ENCODE results near the gene PAMR1. TPM values are rescaled to one million over a fixed set of nuclear protein-coding genes. Genes with fewer than 3 reads are reported as not detected.

Gene PAMR1
- total RNA-seq, 1 donor from 2014 or later: 209 TPM

DNA sequence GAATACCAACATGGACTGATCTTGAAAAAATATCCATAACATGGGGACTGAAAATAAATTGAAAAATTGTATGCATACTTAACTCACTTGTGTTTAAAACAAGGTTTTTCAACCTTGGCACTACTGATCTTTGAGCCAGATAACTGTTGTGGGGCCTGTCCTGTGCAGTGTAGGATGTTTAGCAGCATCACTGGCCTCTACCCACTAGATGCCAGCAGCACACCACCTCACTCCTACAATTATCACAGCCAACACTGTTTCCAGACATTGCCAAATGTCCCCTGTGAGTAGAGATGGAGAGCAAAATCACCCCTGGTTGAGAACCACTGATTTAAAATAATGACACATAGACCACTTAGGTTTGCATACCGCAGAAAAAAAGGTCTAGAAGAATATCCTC, 61.1 kb downstream of the PAMR1 start:
- Histone ChIP-seq H3K9me3 (ENCODE audit: low read depth) (no peaks in the 10 kb centered on the region), H3K4me3 (no peak overlapping the region), H3K4me1 (no peaks in the 10 kb centered on the region), H4K20me1 (ENCODE audit: low read depth) (no peaks in the 10 kb centered on the region), H3F3A (ENCODE audit: low read depth) (no peaks in the 10 kb centered on the region), H3K27me3 (no peaks in the 10 kb centered on the region), H2AFZ (replicated peaks) (no peak overlapping the region), H3K27ac (no peak overlapping the region), H3K9ac (no peak overlapping the region), H3K4me2 (no peak overlapping the region), H3K79me2 (ENCODE audit: low read depth) (no peaks in the 10 kb centered on the region), H3K36me3 (peaks cover 37% of the 10 kb centered on the region)
- DNase-seq (ENCODE audit: low spot score): peak; percentile 16
- no peaks in the 10 kb centered on the region for H3K9me3 Mint-ChIP-seq
- H3K27me3 Mint-ChIP-seq (ENCODE audit: insufficient read depth, low read depth): peaks cover 2% of the 10 kb centered on the region
- no peak overlapping the region for H3K27ac Mint-ChIP-seq
- H3K4me1 Mint-ChIP-seq: peaks cover 5% of the 10 kb centered on the region
- H3K36me3 Mint-ChIP-seq: no peaks in the 10 kb centered on the region
- H3K4me3 Mint-ChIP-seq: no peak overlapping the region
- TF ChIP-seq EZH2phosphoT487 (IDR thresholded peaks at IDR 0.05): no peak
- no peak for TF ChIP-seq EZH2 (IDR thresholded peaks at IDR 0.05)
- TF ChIP-seq, protein P1, sequence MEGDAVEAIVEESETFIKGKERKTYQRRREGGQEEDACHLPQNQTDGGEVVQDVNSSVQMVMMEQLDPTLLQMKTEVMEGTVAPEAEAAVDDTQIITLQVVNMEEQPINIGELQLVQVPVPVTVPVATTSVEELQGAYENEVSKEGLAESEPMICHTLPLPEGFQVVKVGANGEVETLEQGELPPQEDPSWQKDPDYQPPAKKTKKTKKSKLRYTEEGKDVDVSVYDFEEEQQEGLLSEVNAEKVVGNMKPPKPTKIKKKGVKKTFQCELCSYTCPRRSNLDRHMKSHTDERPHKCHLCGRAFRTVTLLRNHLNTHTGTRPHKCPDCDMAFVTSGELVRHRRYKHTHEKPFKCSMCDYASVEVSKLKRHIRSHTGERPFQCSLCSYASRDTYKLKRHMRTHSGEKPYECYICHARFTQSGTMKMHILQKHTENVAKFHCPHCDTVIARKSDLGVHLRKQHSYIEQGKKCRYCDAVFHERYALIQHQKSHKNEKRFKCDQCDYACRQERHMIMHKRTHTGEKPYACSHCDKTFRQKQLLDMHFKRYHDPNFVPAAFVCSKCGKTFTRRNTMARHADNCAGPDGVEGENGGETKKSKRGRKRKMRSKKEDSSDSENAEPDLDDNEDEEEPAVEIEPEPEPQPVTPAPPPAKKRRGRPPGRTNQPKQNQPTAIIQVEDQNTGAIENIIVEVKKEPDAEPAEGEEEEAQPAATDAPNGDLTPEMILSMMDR (IDR thresholded peaks at IDR 0.05): peak; percentile 39

DNA sequence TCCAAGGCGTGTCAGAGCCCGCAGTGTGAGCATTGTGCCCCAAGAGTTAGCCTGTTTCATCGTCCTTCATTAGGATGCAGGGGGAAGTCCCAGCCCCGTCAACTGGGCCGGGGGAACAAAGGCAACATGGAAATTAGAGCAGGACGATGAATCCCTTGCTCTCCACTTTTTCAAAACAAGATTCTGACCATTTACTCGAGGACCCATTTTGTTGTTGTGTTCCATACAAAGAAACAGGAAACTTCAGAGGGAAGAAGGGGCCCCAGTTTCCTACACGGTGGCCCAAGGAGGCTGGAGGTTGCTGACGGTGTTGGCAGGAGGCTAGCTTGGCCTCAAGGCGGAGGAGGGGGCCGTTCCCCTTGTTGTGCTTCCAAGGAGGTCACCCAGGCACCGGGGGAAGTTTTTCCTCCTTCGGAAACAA, 62.1 kb downstream of the PAMR1 start:
- H4K20me1 ChIP-seq (ENCODE audit: low read depth): no peaks in the 10 kb centered on the region
- H3K9me3 ChIP-seq (ENCODE audit: low read depth): no peaks in the 10 kb centered on the region
- peaks cover 2% of the 10 kb centered on the region for H3K27me3 Mint-ChIP-seq (ENCODE audit: insufficient read depth, low read depth)
- no peaks in the 10 kb centered on the region for H3K9me3 Mint-ChIP-seq
- no peak overlapping the region for H3K4me3 ChIP-seq
- H3K27ac ChIP-seq: no peak overlapping the region
- no peak overlapping the region for H3K4me3 Mint-ChIP-seq
- no peaks in the 10 kb centered on the region for H3K4me1 ChIP-seq
- no peak overlapping the region for H3K9ac ChIP-seq
- H3F3A ChIP-seq (ENCODE audit: low read depth): no peaks in the 10 kb centered on the region
- peaks cover 32% of the 10 kb centered on the region for H3K36me3 ChIP-seq
- no peaks in the 10 kb centered on the region for H3K36me3 Mint-ChIP-seq
- H3K4me2 ChIP-seq: no peak overlapping the region
- no peak for TF ChIP-seq EZH2phosphoT487 (IDR thresholded peaks at IDR 0.05)
- TF ChIP-seq, protein P1 (IDR thresholded peaks at IDR 0.05): no peak
- no peak for TF ChIP-seq EZH2 (IDR thresholded peaks at IDR 0.05)
- no peak for DNase-seq (ENCODE audit: low spot score)
- H3K79me2 ChIP-seq (ENCODE audit: low read depth): no peaks in the 10 kb centered on the region
- H3K27me3 ChIP-seq: no peaks in the 10 kb centered on the region
- H3K27ac Mint-ChIP-seq: peak overlapping the region; percentile 28
- H2AFZ ChIP-seq (replicated peaks): no peak overlapping the region
- H3K4me1 Mint-ChIP-seq: peaks cover 11% of the 10 kb centered on the region

DNA sequence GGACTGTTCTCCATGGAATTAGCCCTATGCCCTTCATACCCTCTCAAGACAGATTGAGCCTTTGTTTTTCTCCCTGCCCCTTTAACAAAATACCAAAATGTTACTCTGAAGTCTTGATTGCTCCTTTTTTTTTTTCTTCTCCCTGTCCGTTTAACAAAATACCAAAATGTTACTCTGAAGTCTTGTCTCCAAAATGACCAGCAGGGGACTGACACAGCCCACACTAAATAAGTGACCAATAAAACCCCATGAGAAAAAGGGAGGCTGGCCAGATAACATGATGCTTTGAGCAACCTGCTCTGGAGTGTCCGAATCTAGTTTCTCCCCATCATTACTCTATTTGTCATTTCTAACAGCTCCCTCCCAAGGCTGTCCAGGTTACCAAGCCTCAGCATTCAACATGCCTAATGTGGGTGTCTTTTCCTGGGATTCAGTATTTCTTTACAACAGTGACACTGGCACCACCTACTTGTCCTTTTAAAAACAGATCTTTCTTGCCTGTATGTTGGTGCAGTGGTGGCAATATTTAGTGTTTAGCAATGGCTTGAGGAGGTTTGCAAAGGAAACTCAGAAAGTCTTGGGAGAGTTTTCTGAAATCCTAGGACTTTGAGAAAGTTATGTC, 63.4 kb downstream of the PAMR1 start:
- peaks cover 21% of the 10 kb centered on the region for H3K36me3 ChIP-seq
- no peak overlapping the region for H3K4me2 ChIP-seq
- Mint-ChIP-seq H3K9me3 (no peaks in the 10 kb centered on the region), H3K36me3 (no peaks in the 10 kb centered on the region), H3K4me3 (no peak overlapping the region), H3K4me1 (peaks cover 11% of the 10 kb centered on the region), H3K27ac (no peak overlapping the region), H3K27me3 (ENCODE audit: insufficient read depth, low read depth) (peaks cover 2% of the 10 kb centered on the region)
- H3K79me2 ChIP-seq (ENCODE audit: low read depth): no peaks in the 10 kb centered on the region
- TF ChIP-seq, protein P1 (IDR thresholded peaks at IDR 0.05): no peak
- no peak for TF ChIP-seq EZH2 (IDR thresholded peaks at IDR 0.05)
- TF ChIP-seq EZH2phosphoT487 (IDR thresholded peaks at IDR 0.05): no peak
- H3K4me3 ChIP-seq: no peak overlapping the region
- H4K20me1 ChIP-seq (ENCODE audit: low read depth): no peaks in the 10 kb centered on the region
- H3K27me3 ChIP-seq: no peaks in the 10 kb centered on the region
- no peak overlapping the region for H3K9ac ChIP-seq
- H3K4me1 ChIP-seq: no peaks in the 10 kb centered on the region
- H3F3A ChIP-seq (ENCODE audit: low read depth): no peaks in the 10 kb centered on the region
- DNase-seq (ENCODE audit: low spot score): no peak
- no peaks in the 10 kb centered on the region for H3K9me3 ChIP-seq (ENCODE audit: low read depth)
- H2AFZ ChIP-seq (replicated peaks): no peak overlapping the region
- no peak overlapping the region for H3K27ac ChIP-seq
